Smooth muscle cell (in vitro differentiated cells): ENCODE data around the gene GNG13. TPM values are rescaled to one million over a fixed set of nuclear protein-coding genes. Genes with fewer than 3 reads are reported as not detected.

Experiments
- DNase-seq: peaks from one replicate; lab custom pipeline; 2025; ENCODE audit not compliant: unreplicated experiment; lab: John Stamatoyannopoulos, UW
- H2AFZ ChIP-seq: fragments of 200-600 bp; sonication (generic); 2 replicates; pipeline ENCODE4 v1.6.0; 2016; ENCODE audit warnings: antibody characterized with exemption, low read depth, mild to moderate bottlenecking
- H3F3A ChIP-seq: fragments of 200-600 bp; sonication (generic); 2 replicates; pipeline ENCODE4 v1.6.0; 2017; ENCODE audit warnings: antibody characterized with exemption, low read depth
- H3K27ac ChIP-seq: fragments of 200-600 bp; sonication (generic); 2 replicates; pipeline ENCODE4 v1.5.1; 2016; ENCODE audit warnings: low read depth, mild to moderate bottlenecking
- H3K27me3 ChIP-seq: fragments of 200-600 bp; sonication (generic); 2 replicates; pipeline ENCODE4 v1.6.1; 2016; ENCODE audit warnings: low read depth, mild to moderate bottlenecking
- H3K36me3 ChIP-seq: fragments of 200-600 bp; sonication (generic); 2 replicates; pipeline ENCODE4 v1.5.1; 2016; ENCODE audit warnings: low read depth
- H3K4me1 ChIP-seq: fragments of 200-600 bp; sonication (generic); 2 replicates; pipeline ENCODE4 v1.5.1; 2016; ENCODE audit warnings: low read depth
- H3K4me2 ChIP-seq: fragments of 200-600 bp; sonication (generic); 2 replicates; pipeline ENCODE4 v1.6.0; 2016; ENCODE audit warnings: mild to moderate bottlenecking
- H3K4me3 ChIP-seq: fragments of 200-600 bp; sonication (generic); 2 replicates; pipeline ENCODE4 v1.5.1; 2016; ENCODE audit warnings: mild to moderate bottlenecking
- H3K79me2 ChIP-seq: fragments of 200-600 bp; sonication (generic); 2 replicates; pipeline ENCODE4 v1.6.0; 2016; ENCODE audit warnings: low read depth, mild to moderate bottlenecking
- H3K9ac ChIP-seq: fragments of 200-600 bp; sonication (generic); 2 replicates; pipeline ENCODE4 v1.6.0; 2016; ENCODE audit warnings: low read depth
- H3K9me3 ChIP-seq: fragments of 200-600 bp; sonication (generic); replicated peaks from 2 replicates; pipeline ENCODE4 v1.5.1; 2016; ENCODE audit warnings: low read depth
- H4K20me1 ChIP-seq: fragments of 200-600 bp; sonication (generic); 2 replicates; pipeline ENCODE4 v1.6.0; 2016; ENCODE audit warnings: low read depth
- CTCF ChIP-seq: fragments of 200-600 bp; sonication (generic); IDR thresholded peaks from 2 replicates; pipeline ENCODE4 v1.5.1; 2017; ENCODE audit warnings: borderline replicate concordance, mild to moderate bottlenecking, antibody characterized with exemption; ENCODE audit not compliant: insufficient read depth, poor library complexity, severe bottlenecking
- whole genome bisulfite sequencing: methylation state at CpG from one replicate; pipeline ENCODE4 v1.1.7; 2016; ENCODE audit warnings: low lambda C conversion rate; 5-methylcytosine and 5-hydroxymethylcytosine counted together
- polyA plus RNA-seq: library from polyadenylated mRNA; unstranded; fragments of >200 nt; fragmentation: Nextera tagmentation; extraction: Ambion mirVana; gene quantifications from 2 replicates; pipeline ENCODE4 v1.2.1, GENCODE V29; 2016
- total RNA-seq: library from RNA; depleted of rRNA; stranded (reverse); fragments of >200 nt; gene quantifications from 2 replicates; pipeline ENCODE4 v1.2.3, GENCODE V29; 2014

The GNG13 gene
- total and polyA plus RNA-seq, 2 experiments from 2014 or later, result not detected

GRCh38 chr16:836221-836620, 35.7 kb upstream of the GNG13 start:
- 78% methylated on average over 4 of the region's 4 CpGs for WGBS

DNA sequence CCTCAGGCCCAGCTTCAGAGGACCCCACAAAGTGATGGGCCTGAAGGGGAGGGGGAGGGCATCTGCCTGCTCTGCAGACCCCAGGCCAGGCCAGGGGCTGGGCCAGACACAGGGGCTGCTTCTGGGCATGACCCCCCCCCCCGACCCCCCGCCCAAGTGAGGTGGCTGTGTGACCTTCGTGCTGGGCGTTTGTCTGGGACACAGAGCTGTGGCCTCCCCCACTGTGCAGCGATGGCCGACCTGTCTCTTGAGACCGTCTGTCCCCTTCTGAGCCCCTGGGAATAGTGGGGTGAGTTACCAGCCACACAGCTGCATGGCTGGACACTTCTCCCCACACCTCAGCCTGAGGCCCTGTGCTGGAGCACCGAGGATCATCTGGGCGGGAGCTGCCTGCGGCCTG, 34.8 kb upstream of the GNG13 start:
- TF ChIP-seq CTCF, result no peak
- Histone ChIP-seq H3K36me3 (no peaks in the 10 kb centered on the region), H3F3A (no peaks in the 10 kb centered on the region), H3K27me3 (no peaks in the 10 kb centered on the region), H2AFZ (no peak overlapping the region), H3K27ac (no peak overlapping the region), H3K79me2 (no peaks in the 10 kb centered on the region), H3K9ac (no peak overlapping the region), H3K9me3 (peaks cover 6% of the 10 kb centered on the region), H4K20me1 (no peaks in the 10 kb centered on the region), H3K4me2 (no peak overlapping the region), H3K4me1 (no peaks in the 10 kb centered on the region), H3K4me3 (no peak overlapping the region)
- WGBS, result 98% methylated on average over 7 of the region's 10 CpGs
- no peak for DNase-seq

More at GRCh38 chr16:836221-836620, 35.7 kb upstream of the GNG13 start:
- Histone ChIP-seq H3K4me3 (no peak overlapping the region), H3K27me3 (no peaks in the 10 kb centered on the region), H4K20me1 (no peaks in the 10 kb centered on the region), H3F3A (no peaks in the 10 kb centered on the region), H3K79me2 (no peaks in the 10 kb centered on the region), H3K9me3 (peaks cover 6% of the 10 kb centered on the region), H2AFZ (no peak overlapping the region), H3K27ac (no peak overlapping the region), H3K4me1 (no peaks in the 10 kb centered on the region), H3K36me3 (no peaks in the 10 kb centered on the region), H3K9ac (no peak overlapping the region), H3K4me2 (no peak overlapping the region)
- TF ChIP-seq CTCF, result no peak
- DNase-seq, result no peak

- Histone ChIP-seq H3K27ac (no peak overlapping the region), H3K9ac (no peak overlapping the region), H3K36me3 (no peaks in the 10 kb centered on the region), H3K4me2 (no peak overlapping the region), H3K4me1 (no peaks in the 10 kb centered on the region), H3K9me3 (peaks cover 6% of the 10 kb centered on the region), H3K27me3 (no peaks in the 10 kb centered on the region), H3K4me3 (no peak overlapping the region), H4K20me1 (no peaks in the 10 kb centered on the region), H3K79me2 (no peaks in the 10 kb centered on the region), H3F3A (no peaks in the 10 kb centered on the region), H2AFZ (no peak overlapping the region)
- TF ChIP-seq CTCF, result no peak
- DNase-seq, result no peak
- 86% methylated on average over 13 of the region's 14 CpGs for WGBS
These were observed 32.9 kb upstream of the GNG13 start for GRCh38 chr16:833411-833810.

DNA sequence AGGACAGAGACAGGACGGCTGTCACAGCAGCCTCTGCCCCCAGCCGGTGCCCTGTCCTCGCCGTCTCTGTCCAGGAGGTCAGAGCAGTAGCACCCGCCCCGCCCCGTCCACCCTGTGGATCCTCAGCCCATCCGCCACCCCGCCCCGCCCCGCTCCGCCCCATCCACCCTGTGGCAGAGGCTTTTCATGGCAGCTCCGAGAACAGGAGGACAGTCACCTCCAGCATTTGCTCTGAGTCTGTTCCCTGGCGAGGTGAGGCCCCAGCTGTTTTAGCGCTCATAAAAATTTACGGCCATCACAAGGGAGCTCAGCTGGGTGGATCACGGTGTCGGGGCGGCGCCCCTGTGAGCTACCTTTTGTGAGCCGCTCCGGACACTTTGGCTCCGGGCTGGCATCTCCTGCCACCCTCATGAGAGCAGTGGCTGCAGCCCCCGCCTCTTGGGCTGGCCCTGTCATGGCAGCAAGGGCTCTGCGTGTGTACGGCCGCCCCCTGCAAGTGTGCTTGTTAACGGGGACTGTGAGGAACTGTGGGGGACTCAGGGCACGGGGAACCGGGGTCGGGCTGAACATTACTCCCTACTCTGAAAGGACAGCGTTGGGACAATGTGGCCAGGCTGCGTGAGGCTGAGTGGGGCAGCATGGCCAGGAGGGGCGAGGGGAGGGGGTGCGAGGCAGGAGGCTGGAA, 32.3 kb upstream of the GNG13 start:
- no peaks in the 10 kb centered on the region for H3K79me2 ChIP-seq
- H3K9ac ChIP-seq, result no peak overlapping the region
- H3F3A ChIP-seq, result no peaks in the 10 kb centered on the region
- H3K4me3 ChIP-seq, result no peak overlapping the region
- WGBS, result 92% methylated on average over 28 of the region's 35 CpGs
- no peak for TF ChIP-seq CTCF
- H4K20me1 ChIP-seq, result no peaks in the 10 kb centered on the region
- H3K4me1 ChIP-seq, result no peaks in the 10 kb centered on the region
- H3K4me2 ChIP-seq, result no peak overlapping the region
- no peak overlapping the region for H3K27ac ChIP-seq
- H2AFZ ChIP-seq, result no peak overlapping the region
- H3K9me3 ChIP-seq, result peaks cover 6% of the 10 kb centered on the region
- H3K27me3 ChIP-seq, result no peaks in the 10 kb centered on the region
- DNase-seq, result no peak
- H3K36me3 ChIP-seq, result no peaks in the 10 kb centered on the region
